WERI-Rb-1 (cell line): ENCODE results near the gene ROM1.

Experiments used
- DNase-seq: peaks from one replicate; pipeline ENCODE4 v3.0.0-alpha.2; 2020
- H3K27ac ChIP-seq: fragments of 250-450 bp; sonication (Bioruptor Pico); 2 replicates; pipeline ENCODE4 v1.5.1; 2020; ENCODE audit warnings: mild to moderate bottlenecking, moderate library complexity
- H3K27me3 ChIP-seq: fragments of 250-450 bp; sonication (Bioruptor Pico); 2 replicates; pipeline ENCODE4 v1.5.1; 2021; ENCODE audit warnings: mild to moderate bottlenecking, low read depth, moderate library complexity; ENCODE audit not compliant: insufficient read depth, severe bottlenecking
- H3K36me3 ChIP-seq: fragments of 250-450 bp; sonication (Bioruptor Pico); 2 replicates; pipeline ENCODE4 v1.5.1; 2020; ENCODE audit warnings: mild to moderate bottlenecking, moderate library complexity
- H3K4me3 ChIP-seq: 2 replicates; pipeline ENCODE4 v1.5.1; 2011; ENCODE audit warnings: low read depth, mild to moderate bottlenecking, control low read depth, low read length
- H3K9me3 ChIP-seq: fragments of 250-450 bp; sonication (Bioruptor Pico); 2 replicates; pipeline ENCODE4 v1.5.1; 2021; ENCODE audit warnings: mild to moderate bottlenecking, moderate library complexity; ENCODE audit not compliant: severe bottlenecking
- CTCF ChIP-seq: IDR thresholded peaks from 2 replicates; pipeline ENCODE4 v1.5.1; 2011; ENCODE audit warnings: low read depth, mild to moderate bottlenecking, control low read depth, inconsistent platforms, low read length

The ROM1 gene

GRCh38 chr11:62605467-62605866 is 7.6 kb upstream of the ROM1 start:
- Histone ChIP-seq H3K27ac (no peak overlapping the region), H3K27me3 (no peaks in the 10 kb centered on the region), H3K9me3 (no peaks in the 10 kb centered on the region), H3K36me3 (peaks cover 14% of the 10 kb centered on the region), H3K4me3 (no peak overlapping the region)
- no peak for TF ChIP-seq CTCF
- DNase-seq, result no peak

DNA sequence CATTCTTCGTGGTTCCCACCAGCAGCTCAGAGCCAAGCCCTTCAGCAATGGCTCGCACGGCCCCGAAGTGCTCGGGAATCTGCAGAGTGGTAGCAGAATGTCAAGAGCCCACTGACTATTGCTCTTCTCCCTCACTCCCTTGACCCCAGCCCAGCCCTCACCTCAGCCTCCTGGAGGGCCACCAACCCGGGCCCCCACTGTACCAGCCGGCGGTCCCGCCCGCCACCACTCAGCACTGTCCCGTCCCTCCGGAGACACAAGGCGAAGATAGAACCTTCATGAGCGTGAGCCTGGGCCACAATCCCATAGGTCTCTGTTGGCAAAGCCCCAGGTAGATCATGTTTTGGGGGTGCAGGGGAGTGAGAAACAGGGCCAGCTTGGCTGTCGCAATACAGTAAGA is 7.2 kb upstream of the ROM1 start:
- TF ChIP-seq CTCF, result no peak
- peaks cover 11% of the 10 kb centered on the region for H3K36me3 ChIP-seq

DNA sequence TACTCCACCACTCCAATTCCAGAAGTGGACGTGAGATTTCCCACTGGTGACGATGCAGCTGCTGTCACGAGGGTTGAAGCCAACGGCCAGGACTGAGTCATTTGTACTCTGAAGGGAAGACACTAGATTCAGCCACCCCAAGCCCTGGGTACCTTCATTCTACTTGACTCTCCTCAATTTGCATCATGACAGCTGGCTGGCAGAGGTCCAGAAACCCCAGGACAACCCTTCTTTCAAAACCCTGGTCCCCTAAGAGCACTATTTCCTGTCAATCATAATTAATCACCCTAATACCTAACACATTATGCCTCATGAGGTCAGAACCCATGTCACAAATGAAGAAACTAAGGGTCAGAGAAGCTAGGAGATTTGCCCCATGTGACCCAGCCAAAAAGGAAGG is 5.3 kb upstream of the ROM1 start:
- H3K4me3 ChIP-seq, result no peak overlapping the region
- TF ChIP-seq CTCF, result no peak
- no peaks in the 10 kb centered on the region for H3K27me3 ChIP-seq
- no peaks in the 10 kb centered on the region for H3K9me3 ChIP-seq
- no peak overlapping the region; the same call in 1 of the 2 replicates for H3K27ac ChIP-seq
- DNase-seq, result no peak
- H3K36me3 ChIP-seq, result peaks cover 4% of the 10 kb centered on the region

More for the DNA sequence above, 7.2 kb upstream of the ROM1 start:
- no peaks in the 10 kb centered on the region for H3K9me3 ChIP-seq
- no peak overlapping the region for H3K27ac ChIP-seq
- no peak overlapping the region for H3K4me3 ChIP-seq
- no peak for DNase-seq
- H3K27me3 ChIP-seq, result no peaks in the 10 kb centered on the region

DNA sequence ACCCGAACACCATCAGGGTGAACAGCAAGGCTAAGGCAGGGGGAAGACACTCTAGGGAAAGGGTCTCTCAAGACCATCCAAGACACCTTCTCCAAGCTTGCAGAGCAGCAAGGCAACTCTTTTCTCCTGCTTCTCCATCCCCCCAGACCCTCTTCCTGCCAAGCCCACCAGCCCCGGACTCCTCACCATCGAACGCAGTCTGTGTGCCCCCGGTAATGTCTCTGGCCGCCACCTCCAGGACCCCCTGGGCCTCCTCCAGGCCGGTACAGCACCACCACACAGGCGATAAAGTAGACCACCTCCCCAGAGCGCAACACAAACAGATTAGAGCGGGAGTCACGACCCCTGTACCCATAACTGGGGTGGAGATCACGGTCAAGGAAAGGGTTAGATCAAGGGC is 4.3 kb upstream of the ROM1 start:
- H3K9me3 ChIP-seq, result no peaks in the 10 kb centered on the region
- no peak for TF ChIP-seq CTCF
- no peak overlapping the region for H3K4me3 ChIP-seq
- DNase-seq, result no peak
- peaks cover 4% of the 10 kb centered on the region for H3K36me3 ChIP-seq
- H3K27ac ChIP-seq, result no peak overlapping the region
- H3K27me3 ChIP-seq, result no peaks in the 10 kb centered on the region

GRCh38 chr11:62610403-62610802 is 2.7 kb upstream of the ROM1 start:
- DNase-seq, result no peak
- H3K4me3 ChIP-seq, result no peak overlapping the region
- no peaks in the 10 kb centered on the region for H3K9me3 ChIP-seq
- no peak overlapping the region for H3K27ac ChIP-seq
- H3K36me3 ChIP-seq, result peaks cover 1% of the 10 kb centered on the region
- no peak for TF ChIP-seq CTCF
- no peaks in the 10 kb centered on the region for H3K27me3 ChIP-seq

GRCh38 chr11:62610814-62611704 is 2.0 kb upstream of the ROM1 start:
- no peak for DNase-seq
- peak overlapping the region; percentile 73 for H3K27ac ChIP-seq
- H3K36me3 ChIP-seq, result no peaks in the 10 kb centered on the region
- TF ChIP-seq CTCF, result no peak
- H3K27me3 ChIP-seq, result no peaks in the 10 kb centered on the region
- no peaks in the 10 kb centered on the region for H3K9me3 ChIP-seq
- peak overlapping the region; percentile 76 for H3K4me3 ChIP-seq
